HG03354 (cell line): ENCODE measurements around the gene LMO4.

Experiments used
- ATAC-seq: cut with Tn5 transposase; IDR thresholded peaks from one replicate; pipeline ENCODE4 v1.9.1; 2021; ENCODE audit warnings: mild to moderate bottlenecking; ENCODE audit not compliant: unreplicated experiment, poor library complexity, severe bottlenecking

The LMO4 gene

DNA sequence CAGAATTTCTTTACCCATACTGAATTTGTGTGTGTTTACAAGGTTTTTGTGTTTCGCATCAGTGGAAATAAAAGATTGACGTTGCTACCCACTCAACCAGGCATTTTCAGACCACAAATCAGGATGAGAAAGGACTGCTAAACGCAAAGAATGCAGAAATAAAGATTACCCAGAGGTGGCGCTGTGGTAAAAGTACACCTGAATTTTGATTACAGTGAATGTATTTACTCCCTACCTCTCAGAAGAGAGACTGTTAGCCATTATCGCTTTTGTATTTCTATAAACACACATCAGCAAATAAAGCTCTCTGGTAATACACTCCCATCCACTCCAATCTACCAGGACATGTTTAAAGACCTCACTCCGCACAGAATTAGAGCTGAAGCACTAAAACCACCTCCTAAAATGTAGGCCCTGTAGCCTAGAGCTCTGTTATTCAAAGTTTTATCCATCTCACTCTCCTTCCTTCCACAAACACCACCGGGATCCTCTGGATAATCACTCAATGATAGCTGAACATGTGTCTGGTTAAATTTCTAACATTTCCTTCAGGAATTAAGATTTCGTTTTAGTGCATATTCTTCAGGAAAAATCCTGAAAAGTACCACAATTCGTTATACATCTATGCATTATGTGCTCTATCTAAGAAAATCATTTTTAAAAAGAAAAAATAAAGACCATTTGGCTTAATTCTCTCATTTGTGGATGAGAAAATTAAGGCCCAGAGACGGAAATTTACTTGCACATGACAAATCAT lies 2.5 kb upstream of the LMO4 start:
- ATAC-seq, result no peak

- no peak for ATAC-seq
Measured at GRCh38 chr1:87327376-87328271, 1.1 kb upstream of the LMO4 start.

DNA sequence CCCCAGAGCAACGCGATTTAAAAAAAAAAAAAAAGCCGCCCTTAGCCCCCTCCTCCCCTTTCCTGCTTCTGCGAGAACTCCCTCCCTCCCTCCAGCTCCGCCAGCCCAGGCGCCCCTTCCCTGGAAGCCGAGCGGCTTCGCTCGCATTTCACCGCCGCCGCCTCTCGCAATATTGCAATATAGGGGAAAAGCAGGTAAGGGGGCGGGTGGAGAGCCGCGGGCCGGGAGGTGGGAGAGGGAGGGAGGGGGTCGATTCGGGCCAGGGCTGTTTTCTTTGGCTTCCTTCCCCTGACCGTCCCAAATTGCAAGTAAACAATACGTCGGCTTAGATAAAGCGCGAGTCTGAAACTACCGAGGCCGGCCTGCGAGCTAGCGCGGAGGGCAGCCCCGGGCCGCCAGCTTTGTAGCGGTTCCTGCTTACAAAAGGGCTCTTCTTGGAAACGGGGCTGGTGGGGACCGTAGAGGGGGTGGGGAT lies 408 bp downstream of the LMO4 start:
- peak; percentile 8 for ATAC-seq

- no peak for ATAC-seq
Measured at GRCh38 chr1:87329526-87330056, 911 bp downstream of the LMO4 start.

DNA sequence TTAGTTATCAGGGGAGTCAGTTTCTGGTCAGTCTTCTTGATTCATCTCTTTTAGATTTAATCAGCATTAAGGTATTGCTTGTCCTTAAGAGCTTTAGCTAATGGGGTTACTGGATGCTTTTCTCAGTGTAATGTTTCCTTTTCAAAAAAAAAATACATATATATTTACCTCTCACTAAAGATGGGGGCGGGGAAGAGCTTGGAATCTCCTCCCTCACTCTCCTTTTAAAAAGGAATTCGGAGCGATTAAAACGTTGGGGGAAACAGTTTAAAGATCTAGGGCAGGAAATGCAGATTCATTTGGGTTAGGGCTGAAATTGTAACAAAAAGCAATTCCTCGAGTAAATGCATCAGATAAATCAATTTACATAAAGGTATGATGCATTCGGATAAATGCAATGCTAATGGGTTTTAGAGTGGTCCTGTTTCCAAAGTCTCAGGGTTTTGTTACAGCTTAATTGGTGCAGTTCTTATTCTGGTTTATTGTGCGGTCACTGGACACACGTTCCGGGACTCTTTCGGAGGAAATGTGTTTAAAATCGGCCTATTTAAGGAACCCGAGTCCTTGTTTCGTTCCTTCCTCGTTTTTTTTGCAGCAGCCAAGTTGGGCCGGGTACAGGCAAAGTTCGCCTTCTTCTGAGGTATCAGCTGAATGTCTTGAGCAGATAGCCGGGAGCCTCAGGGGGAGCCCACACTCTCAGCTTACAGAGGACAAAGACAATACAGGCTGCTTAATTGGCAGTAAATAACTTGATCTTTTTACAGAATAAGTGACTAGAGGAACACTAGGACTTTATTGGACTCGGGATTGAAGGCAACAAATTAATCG lies 1.6 kb downstream of the LMO4 start:
- ATAC-seq, result no peak

GRCh38 chr1:87330885-87331364 lies 2.2 kb downstream of the LMO4 start:
- no peak for ATAC-seq

GRCh38 chr1:87331365-87332241 lies 2.9 kb downstream of the LMO4 start:
- peak; percentile 16 for ATAC-seq

- ATAC-seq, result no peak
Measured at GRCh38 chr1:87333692-87334347, 5.1 kb downstream of the LMO4 start.

- peak; percentile 11 for ATAC-seq
Measured at GRCh38 chr1:87334351-87335174, 5.9 kb downstream of the LMO4 start.

DNA sequence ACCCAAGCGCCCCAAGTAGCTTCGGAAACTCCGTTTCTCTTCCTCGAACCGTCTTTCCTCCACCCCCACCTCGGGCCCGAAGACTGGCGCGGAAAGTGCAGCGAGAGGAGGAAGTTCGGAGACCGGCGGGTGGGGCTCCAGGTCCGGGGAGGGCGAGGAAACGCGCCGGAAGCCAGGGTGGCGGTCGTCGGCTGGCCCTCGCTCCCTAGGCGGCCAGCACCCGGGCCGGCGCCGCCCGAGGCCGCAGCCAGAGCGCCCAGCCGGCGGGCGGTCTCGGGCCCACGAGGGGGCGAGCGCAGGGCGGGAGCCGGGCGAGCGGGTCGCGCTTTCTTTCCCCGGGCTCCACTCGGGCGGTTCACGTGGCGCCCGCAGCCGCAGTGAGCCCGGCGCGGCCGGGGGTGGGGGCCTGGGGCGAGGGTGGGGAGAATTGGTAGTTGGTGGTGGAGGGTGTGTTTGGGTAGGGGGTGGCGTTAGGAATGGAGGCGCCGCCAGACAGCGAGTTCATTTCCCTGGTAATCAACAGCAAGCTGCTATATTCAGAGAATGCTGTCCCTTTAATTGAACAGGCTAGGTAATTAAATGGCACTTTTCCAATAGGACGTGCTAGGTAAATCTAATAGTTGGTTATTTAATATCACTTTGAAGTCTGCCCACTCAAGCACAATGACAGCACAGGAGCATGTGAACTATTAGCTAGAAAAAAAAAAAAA lies 6.7 kb downstream of the LMO4 start:
- ATAC-seq, result peak; percentile 57

GRCh38 chr1:87336623-87337067 lies 8.0 kb downstream of the LMO4 start:
- ATAC-seq, result no peak

DNA sequence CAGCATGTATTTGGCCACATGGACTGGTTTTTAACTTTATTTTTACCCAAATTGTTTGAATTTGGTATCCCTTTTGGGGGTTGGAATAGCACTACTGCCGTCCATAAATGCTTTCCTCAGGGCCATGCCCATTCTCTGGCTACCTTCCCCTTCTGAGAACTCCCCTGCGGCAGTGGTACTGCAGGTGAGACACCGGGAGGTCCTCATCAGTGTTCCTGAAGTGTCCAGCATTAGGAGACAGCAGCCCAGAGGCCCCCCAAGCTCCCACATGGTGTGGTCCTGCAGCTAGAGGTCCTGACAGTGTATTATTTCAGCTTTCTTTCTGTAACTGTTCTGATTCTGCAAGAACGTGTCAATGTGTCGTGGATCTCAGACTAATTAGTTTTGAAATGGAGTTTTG lies 8.9 kb downstream of the LMO4 start:
- ATAC-seq, result no peak

GRCh38 chr1:87338566-87338965 lies 9.9 kb downstream of the LMO4 start:
- ATAC-seq, result no peak

GRCh38 chr1:87344231-87344630 lies 15.6 kb downstream of the LMO4 start:
- no peak for ATAC-seq

- ATAC-seq, result no peak
Measured at GRCh38 chr1:87346130-87346814, 17.6 kb downstream of the LMO4 start.

- no peak for ATAC-seq
Measured at GRCh38 chr1:87348341-87349019, 19.8 kb downstream of the LMO4 start.
